Smooth muscle cell (in vitro differentiated cells): ENCODE measurements around the gene MTUS2. TPM values are rescaled to one million over a fixed set of nuclear protein-coding genes. Genes with fewer than 3 reads are reported as not detected.
A peak's percentile ranks its signal among the peaks of the same experiment; 100 is the strongest.

ENCODE experiments used
- DNase-seq: peaks from one replicate; lab custom pipeline; 2025; ENCODE audit not compliant: unreplicated experiment; lab: John Stamatoyannopoulos, UW
- H2AFZ ChIP-seq: fragments of 200-600 bp; sonication (generic); 2 replicates; pipeline ENCODE4 v1.6.0; 2016; ENCODE audit warnings: antibody characterized with exemption, low read depth, mild to moderate bottlenecking
- H3F3A ChIP-seq: fragments of 200-600 bp; sonication (generic); 2 replicates; pipeline ENCODE4 v1.6.0; 2017; ENCODE audit warnings: antibody characterized with exemption, low read depth
- H3K27ac ChIP-seq: fragments of 200-600 bp; sonication (generic); 2 replicates; pipeline ENCODE4 v1.5.1; 2016; ENCODE audit warnings: low read depth, mild to moderate bottlenecking
- H3K27me3 ChIP-seq: fragments of 200-600 bp; sonication (generic); 2 replicates; pipeline ENCODE4 v1.6.1; 2016; ENCODE audit warnings: low read depth, mild to moderate bottlenecking
- H3K36me3 ChIP-seq: fragments of 200-600 bp; sonication (generic); 2 replicates; pipeline ENCODE4 v1.5.1; 2016; ENCODE audit warnings: low read depth
- H3K4me1 ChIP-seq: fragments of 200-600 bp; sonication (generic); 2 replicates; pipeline ENCODE4 v1.5.1; 2016; ENCODE audit warnings: low read depth
- H3K4me2 ChIP-seq: fragments of 200-600 bp; sonication (generic); 2 replicates; pipeline ENCODE4 v1.6.0; 2016; ENCODE audit warnings: mild to moderate bottlenecking
- H3K4me3 ChIP-seq: fragments of 200-600 bp; sonication (generic); 2 replicates; pipeline ENCODE4 v1.5.1; 2016; ENCODE audit warnings: mild to moderate bottlenecking
- H3K79me2 ChIP-seq: fragments of 200-600 bp; sonication (generic); 2 replicates; pipeline ENCODE4 v1.6.0; 2016; ENCODE audit warnings: low read depth, mild to moderate bottlenecking
- H3K9ac ChIP-seq: fragments of 200-600 bp; sonication (generic); 2 replicates; pipeline ENCODE4 v1.6.0; 2016; ENCODE audit warnings: low read depth
- H3K9me3 ChIP-seq: fragments of 200-600 bp; sonication (generic); replicated peaks from 2 replicates; pipeline ENCODE4 v1.5.1; 2016; ENCODE audit warnings: low read depth
- H4K20me1 ChIP-seq: fragments of 200-600 bp; sonication (generic); 2 replicates; pipeline ENCODE4 v1.6.0; 2016; ENCODE audit warnings: low read depth
- CTCF ChIP-seq: fragments of 200-600 bp; sonication (generic); IDR thresholded peaks from 2 replicates; pipeline ENCODE4 v1.5.1; 2017; ENCODE audit warnings: borderline replicate concordance, mild to moderate bottlenecking, antibody characterized with exemption; ENCODE audit not compliant: insufficient read depth, poor library complexity, severe bottlenecking
- WGBS: methylation state at CpG from one replicate; pipeline ENCODE4 v1.1.7; 2016; ENCODE audit warnings: low lambda C conversion rate; 5-methylcytosine and 5-hydroxymethylcytosine counted together
- polyA plus RNA-seq: library from polyadenylated mRNA; unstranded; fragments of >200 nt; fragmentation: Nextera tagmentation; extraction: Ambion mirVana; gene quantifications from 2 replicates; pipeline ENCODE4 v1.2.1, GENCODE V29; 2016
- total RNA-seq: library from RNA; depleted of rRNA; stranded (reverse); fragments of >200 nt; gene quantifications from 2 replicates; pipeline ENCODE4 v1.2.3, GENCODE V29; 2014

Gene MTUS2
- total and polyA plus RNA-seq, 2 experiments from 2014 or later = 0.06 to 0.63 TPM

- TF ChIP-seq CTCF = no peak
- Histone ChIP-seq H3F3A (peaks cover 4% of the 10 kb centered on the region), H2AFZ (no peak overlapping the region), H4K20me1 (no peaks in the 10 kb centered on the region), H3K4me2 (no peak overlapping the region), H3K9me3 (no peaks in the 10 kb centered on the region), H3K36me3 (no peaks in the 10 kb centered on the region), H3K4me1 (peaks cover 3% of the 10 kb centered on the region), H3K27ac (no peak overlapping the region), H3K9ac (no peak overlapping the region), H3K4me3 (no peak overlapping the region), H3K27me3 (peaks cover 28% of the 10 kb centered on the region), H3K79me2 (no peaks in the 10 kb centered on the region)
- 94% methylated on average over 1 of the region's 1 CpG for WGBS
- DNase-seq = no peak
Observed at GRCh38 chr13:29423050-29423449, 602.9 kb downstream of the MTUS2 start.

GRCh38 chr13:29427937-29428309 lies 607.8 kb downstream of the MTUS2 start:
- peaks cover 4% of the 10 kb centered on the region for H3F3A ChIP-seq
- peak overlapping the region; percentile 91 for H3K4me2 ChIP-seq
- no peak overlapping the region for H3K27ac ChIP-seq
- WGBS = 13% methylated on average over 3 of the region's 3 CpGs
- H3K36me3 ChIP-seq = no peaks in the 10 kb centered on the region
- H3K4me1 ChIP-seq = peaks cover 5% of the 10 kb centered on the region
- H3K79me2 ChIP-seq = no peaks in the 10 kb centered on the region
- peak overlapping the region; percentile 90 for H2AFZ ChIP-seq
- DNase-seq = no peak
- no peak for TF ChIP-seq CTCF
- H3K9ac ChIP-seq = no peak overlapping the region
- H3K4me3 ChIP-seq = peak overlapping the region; percentile 57
- no peaks in the 10 kb centered on the region for H4K20me1 ChIP-seq
- H3K9me3 ChIP-seq = no peaks in the 10 kb centered on the region
- H3K27me3 ChIP-seq = peaks cover 44% of the 10 kb centered on the region

GRCh38 chr13:29428310-29429181 lies 608.4 kb downstream of the MTUS2 start:
- peaks cover 44% of the 10 kb centered on the region for H3K27me3 ChIP-seq
- DNase-seq = no peak
- H3K36me3 ChIP-seq = no peaks in the 10 kb centered on the region
- peak overlapping the region; percentile 57 for H3K4me3 ChIP-seq
- no peak overlapping the region for H3K9ac ChIP-seq
- 2% methylated on average over 30 of the region's 34 CpGs for WGBS
- no peak for TF ChIP-seq CTCF
- H3K4me2 ChIP-seq = peak overlapping the region; percentile 91
- H3K27ac ChIP-seq = no peak overlapping the region
- H2AFZ ChIP-seq = peak overlapping the region; percentile 90
- H3K9me3 ChIP-seq = no peaks in the 10 kb centered on the region
- no peaks in the 10 kb centered on the region for H4K20me1 ChIP-seq
- peaks cover 4% of the 10 kb centered on the region for H3F3A ChIP-seq
- no peaks in the 10 kb centered on the region for H3K79me2 ChIP-seq
- H3K4me1 ChIP-seq = peaks cover 5% of the 10 kb centered on the region
